Naive B cell (primary cell): Measurements from ENCODE around the gene PRKAR1A. TPM values are rescaled to one million over a fixed set of nuclear protein-coding genes. Genes with fewer than 3 reads are reported as not detected.

Experiments used
- polyA plus RNA-seq, 6 donors: library from polyadenylated mRNA; unstranded; fragments of 300-500 nt; fragmentation: Illumina TruSeq; gene quantifications; one replicate each; pipeline ENCODE4 v1.2.3, GENCODE V29; 2021; ENCODE audit warnings: low read depth in 6 of 6

Gene PRKAR1A
- polyA plus RNA-seq, 6 donors from 2014 or later = 183 to 245 (median 212) TPM

Other genes with a start within 250 kb of the PRKAR1A start
- gene SLC16A6, start 221.3 kb upstream of the PRKAR1A start, polyA plus RNA-seq = under 1 TPM in 3 of 6 donors, not detected in 3; 0.34 to 0.62 (median 0.41) TPM
- gene ARSG, start 220.9 kb upstream of the PRKAR1A start, polyA plus RNA-seq = 1 to 10 TPM; 3.4 to 5.8 (median 4.7) TPM
- 1 to 10 TPM in 5 of 6 donors, not detected in 1; 1.4 to 4.6 (median 3.1) TPM for gene WIPI1, start 54.9 kb upstream of the PRKAR1A start, polyA plus RNA-seq
- under 1 TPM in 2 of 6 donors, not detected in 4; 0.11 to 0.13 TPM for gene FAM20A, start 88.9 kb downstream of the PRKAR1A start, polyA plus RNA-seq